SU-DHL-6 (cell line): ENCODE results near the gene PRLR.

ENCODE experiments used
- H2AFZ ChIP-seq: fragments of 200-600 bp; sonication (generic); 2 replicates; pipeline ENCODE4 v1.6.1; 2014; ENCODE audit warnings: low read depth, mild to moderate bottlenecking, moderate library complexity, mixed read lengths, antibody characterized with exemption, low read length; ENCODE audit not compliant: severe bottlenecking
- H3F3A ChIP-seq: fragments of 200-600 bp; shearing (Covaris generic); 2 replicates; pipeline ENCODE4 v1.6.0; 2016; ENCODE audit warnings: antibody characterized with exemption, mild to moderate bottlenecking; ENCODE audit not compliant: insufficient read depth
- H3K27ac ChIP-seq: fragments of 200-600 bp; sonication (generic); 2 replicates; pipeline ENCODE4 v1.5.1; 2016; ENCODE audit warnings: low read depth, mild to moderate bottlenecking, low read length, moderate library complexity, mixed read lengths
- H3K27me3 ChIP-seq: fragments of 200-600 bp; sonication (generic), shearing (Covaris generic); 2 replicates; pipeline ENCODE4 v1.6.0; 2014; ENCODE audit warnings: mild to moderate bottlenecking, low read length
- H3K36me3 ChIP-seq: fragments of 200-600 bp; sonication (generic); 2 replicates; pipeline ENCODE4 v1.6.1; 2014; ENCODE audit warnings: mild to moderate bottlenecking, low read length, mixed read lengths
- H3K4me2 ChIP-seq: fragments of 300-600, 200-600 bp; shearing (Covaris generic), sonication (generic); 2 replicates; pipeline ENCODE4 v1.6.0; 2014; ENCODE audit warnings: low read length, low read depth, mild to moderate bottlenecking; ENCODE audit not compliant: poor library complexity, severe bottlenecking
- H3K4me3 ChIP-seq: fragments of 200-600 bp; sonication (generic); 2 replicates; pipeline ENCODE4 v1.5.1; 2014; ENCODE audit warnings: antibody characterized with exemption, low read length, mild to moderate bottlenecking, mixed read lengths; ENCODE audit not compliant: insufficient read depth, poor library complexity, severe bottlenecking
- H3K79me2 ChIP-seq: fragments of 200-600 bp; sonication (generic); 2 replicates; pipeline ENCODE4 v1.6.1; 2014; ENCODE audit warnings: mild to moderate bottlenecking, low read length, moderate library complexity; ENCODE audit not compliant: insufficient read depth
- H3K9ac ChIP-seq: fragments of 200-600 bp; sonication (generic); 2 replicates; pipeline ENCODE4 v1.7.0; 2014; ENCODE audit warnings: mild to moderate bottlenecking, low read length
- H3K9me2 ChIP-seq: fragments of 200-600 bp; sonication (generic); replicated peaks from 2 replicates; pipeline ENCODE4 v1.6.1; 2014; ENCODE audit warnings: low read length; ENCODE audit not compliant: insufficient read depth
- H3K9me3 ChIP-seq: fragments of 200-600 bp; sonication (generic); 2 replicates; pipeline ENCODE4 v1.6.1; 2014; ENCODE audit warnings: low read length, mixed read lengths; ENCODE audit not compliant: insufficient read depth
- H4K20me1 ChIP-seq: fragments of 200-600 bp; sonication (generic); 2 replicates; pipeline ENCODE4 v1.6.1; 2014; ENCODE audit warnings: low read depth, mild to moderate bottlenecking, antibody characterized with exemption, low read length, moderate library complexity, mixed read lengths
- CTCF ChIP-seq: fragments of 200-600 bp; sonication (generic); IDR thresholded peaks from one replicate; pipeline ENCODE4 v1.5.1; 2017; ENCODE audit warnings: antibody characterized with exemption, mild to moderate bottlenecking, low read length, moderate library complexity; ENCODE audit not compliant: insufficient read depth, poor library complexity, severe bottlenecking
- EZH2phosphoT487 ChIP-seq: fragments of 200-600 bp; sonication (generic), shearing (Covaris generic); conservative IDR thresholded peaks from 2 replicates; pipeline ENCODE4 v1.6.1; 2018; ENCODE audit warnings: mild to moderate bottlenecking, antibody characterized with exemption, low read length, moderate library complexity, mixed read lengths

Gene PRLR

GRCh38 chr5:35066260-35066795 lies 164.0 kb downstream of the PRLR start:
- H3F3A ChIP-seq = no peaks in the 10 kb centered on the region
- no peaks in the 10 kb centered on the region for H3K36me3 ChIP-seq
- no peak overlapping the region for H3K4me3 ChIP-seq
- no peaks in the 10 kb centered on the region for H4K20me1 ChIP-seq
- TF ChIP-seq CTCF (no peak), EZH2phosphoT487 (no peak)
- no peaks in the 10 kb centered on the region for H3K9me3 ChIP-seq
- H3K27me3 ChIP-seq = no peaks in the 10 kb centered on the region
- no peak overlapping the region for H3K27ac ChIP-seq
- no peak overlapping the region for H3K4me2 ChIP-seq
- H3K9ac ChIP-seq = no peak overlapping the region
- no peaks in the 10 kb centered on the region for H3K9me2 ChIP-seq
- no peaks in the 10 kb centered on the region for H3K79me2 ChIP-seq
- H2AFZ ChIP-seq = no peak overlapping the region

- H3K4me2 ChIP-seq = no peak overlapping the region
- H3K79me2 ChIP-seq = no peaks in the 10 kb centered on the region
- no peaks in the 10 kb centered on the region for H3K9me3 ChIP-seq
- H3F3A ChIP-seq = no peaks in the 10 kb centered on the region
- H3K9ac ChIP-seq = no peak overlapping the region
- no peaks in the 10 kb centered on the region for H3K36me3 ChIP-seq
- no peak overlapping the region for H3K27ac ChIP-seq
- no peaks in the 10 kb centered on the region for H3K27me3 ChIP-seq
- H4K20me1 ChIP-seq = no peaks in the 10 kb centered on the region
- H3K9me2 ChIP-seq = no peaks in the 10 kb centered on the region
- TF ChIP-seq CTCF (no peak), EZH2phosphoT487 (no peak)
- no peak overlapping the region for H3K4me3 ChIP-seq
- H2AFZ ChIP-seq = no peak overlapping the region
Observed at GRCh38 chr5:35063414-35063813, 166.9 kb downstream of the PRLR start.

GRCh38 chr5:35061211-35061770 lies 169.0 kb downstream of the PRLR start:
- Histone ChIP-seq H3K79me2 (no peaks in the 10 kb centered on the region), H3K27me3 (no peaks in the 10 kb centered on the region), H3K9ac (no peak overlapping the region), H3F3A (no peaks in the 10 kb centered on the region), H3K4me3 (no peak overlapping the region), H3K9me3 (no peaks in the 10 kb centered on the region), H3K27ac (no peak overlapping the region), H4K20me1 (no peaks in the 10 kb centered on the region), H3K36me3 (no peaks in the 10 kb centered on the region), H3K4me2 (no peak overlapping the region), H3K9me2 (no peaks in the 10 kb centered on the region), H2AFZ (no peak overlapping the region)
- TF ChIP-seq CTCF (no peak), EZH2phosphoT487 (no peak)
